ENCODE results near the gene LZTR1.

The LZTR1 gene

DNA sequence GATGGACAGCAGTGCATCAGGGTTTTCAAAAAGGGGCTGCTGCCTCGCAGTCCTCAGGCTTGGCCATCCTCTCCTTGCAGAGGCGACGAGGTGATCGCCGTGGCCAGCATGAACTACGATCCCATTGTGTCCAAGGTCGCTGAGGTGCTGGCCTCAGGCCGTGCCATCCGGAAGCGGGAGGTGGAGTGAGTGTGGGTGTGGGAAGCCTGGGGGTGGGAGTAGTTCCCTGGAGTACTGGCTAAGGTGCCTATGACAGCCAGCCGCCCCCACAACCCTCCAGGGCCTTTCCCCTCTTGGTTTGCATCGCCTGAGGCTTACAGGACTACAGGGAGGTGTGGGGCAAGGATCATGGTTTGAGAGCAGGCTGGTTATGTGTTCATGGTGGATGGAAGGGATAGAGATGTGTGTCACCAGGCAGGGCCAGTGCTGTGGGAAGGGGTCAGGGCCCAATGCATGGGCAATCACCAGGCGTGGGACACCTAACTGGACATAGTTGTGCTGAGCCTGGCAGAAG, 2.1 kb upstream of the LZTR1 start:
- no peak for DNase-seq (ENCODE audit: low read depth in 2 of 3, low spot score in 1 of 3)

DNA sequence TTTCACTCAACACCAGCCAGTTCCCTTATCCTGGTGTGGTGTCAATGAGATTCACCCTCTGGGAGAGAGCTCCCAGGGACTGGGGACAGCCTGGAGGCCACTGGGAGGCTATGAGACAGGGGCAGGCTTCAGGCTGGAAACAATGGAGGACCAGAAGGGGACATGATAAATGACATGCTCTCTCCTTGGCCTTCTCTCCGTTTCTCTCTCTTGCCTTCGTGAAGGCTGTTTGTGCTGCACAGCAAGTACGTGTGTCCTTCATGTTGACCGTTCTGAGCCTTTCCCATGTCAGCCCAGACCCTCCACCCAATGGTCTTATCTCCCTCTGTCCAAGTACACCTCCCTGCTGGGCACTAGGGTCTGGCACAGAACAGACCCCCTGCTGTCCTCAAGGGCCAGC, 1.6 kb upstream of the LZTR1 start:
- DNase-seq (ENCODE audit: low read depth in 2 of 3, low spot score in 1 of 3) = no peak

DNA sequence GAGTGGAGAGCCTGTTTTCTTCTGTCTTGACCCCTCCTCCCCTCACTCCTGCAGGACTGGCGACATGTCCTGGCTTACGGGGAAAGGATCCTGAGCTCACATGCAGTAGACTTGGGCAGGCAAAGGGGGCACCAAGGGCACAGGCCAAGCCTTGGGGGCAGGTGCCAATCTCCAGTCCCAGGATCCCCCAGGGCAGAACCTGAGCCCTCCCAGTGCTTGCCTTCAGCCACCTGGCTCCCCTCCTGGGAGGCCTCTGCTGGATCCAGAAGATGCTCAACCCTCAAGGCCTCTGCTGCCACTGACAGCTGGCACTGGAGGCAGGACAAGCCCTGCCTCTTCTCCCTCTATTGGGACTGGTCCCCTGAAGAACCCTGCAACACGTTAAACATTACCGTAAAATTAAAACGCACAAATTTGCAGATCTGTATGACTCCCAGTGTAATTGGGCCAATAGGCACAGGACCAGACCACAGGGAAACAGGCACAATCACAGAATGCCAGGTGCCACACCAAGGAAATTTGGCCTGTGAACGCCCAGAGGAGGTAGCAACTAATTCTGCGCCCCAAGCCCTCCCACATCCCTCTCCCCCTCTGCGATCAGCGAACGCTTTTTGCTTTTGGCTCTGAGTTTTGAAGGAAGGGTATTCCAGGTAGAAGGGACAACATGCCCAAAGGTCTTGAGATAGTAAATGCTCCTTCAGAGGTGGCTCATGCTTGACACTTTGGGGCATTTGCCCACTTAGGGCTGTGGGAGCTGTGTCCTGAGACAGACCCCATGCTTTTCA, 967 bp upstream of the LZTR1 start:
- no peak for DNase-seq (ENCODE audit: low read depth in 2 of 3, low spot score in 1 of 3)

DNA sequence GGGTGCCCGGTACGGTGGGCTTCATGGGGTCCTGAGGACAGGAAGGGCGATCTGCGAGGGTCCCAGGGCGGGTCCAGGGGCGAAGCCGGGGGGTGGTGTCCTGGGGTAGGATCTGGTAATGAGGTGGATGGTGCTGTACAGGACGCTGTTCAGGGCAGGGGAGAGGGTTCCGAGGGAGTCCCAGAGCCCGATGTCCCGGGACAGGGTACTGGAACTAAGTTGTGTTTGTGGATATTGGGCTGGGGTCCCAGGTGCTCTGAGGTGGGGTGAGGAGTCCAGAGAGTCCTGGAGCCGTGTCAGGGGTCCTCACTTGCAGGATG, 426 bp downstream of the LZTR1 start:
- DNase-seq (ENCODE audit: low read depth in 2 of 3, low spot score in 1 of 3) = no peak

DNA sequence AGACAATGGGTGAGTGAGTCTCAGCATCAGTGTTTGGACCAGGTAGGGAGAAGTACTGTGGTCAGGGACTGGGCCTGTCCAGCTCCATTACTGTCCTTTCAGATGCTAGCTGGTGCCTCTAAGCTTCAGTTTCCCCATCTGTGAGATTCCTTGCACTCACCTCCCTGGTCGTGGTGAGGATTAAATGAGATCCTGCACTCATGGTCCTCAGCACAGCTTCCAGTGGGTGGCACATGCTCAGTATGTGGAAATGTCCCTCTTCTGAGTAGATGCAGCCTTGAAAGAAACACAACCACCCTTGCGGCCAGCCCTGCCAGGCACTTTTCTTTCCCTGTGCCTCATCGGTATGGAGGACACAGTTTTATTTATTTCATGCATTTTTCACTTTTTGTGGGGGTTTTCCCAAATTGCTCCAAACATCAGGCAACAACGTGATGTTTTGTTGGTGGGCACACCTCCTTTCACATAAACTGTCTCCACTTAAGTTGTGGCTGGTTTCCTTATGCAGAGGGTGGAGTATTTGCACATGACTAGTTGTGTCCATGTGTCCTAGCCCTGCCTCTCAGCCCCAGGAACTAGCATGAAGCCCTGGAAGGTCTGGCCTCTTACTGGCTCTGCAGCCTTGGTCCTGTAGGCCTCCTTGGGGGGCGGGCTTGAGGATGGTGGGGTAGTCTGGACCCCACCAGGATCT, 1.1 kb downstream of the LZTR1 start:
- no peak for DNase-seq (ENCODE audit: low read depth in 2 of 3, low spot score in 1 of 3)

DNA sequence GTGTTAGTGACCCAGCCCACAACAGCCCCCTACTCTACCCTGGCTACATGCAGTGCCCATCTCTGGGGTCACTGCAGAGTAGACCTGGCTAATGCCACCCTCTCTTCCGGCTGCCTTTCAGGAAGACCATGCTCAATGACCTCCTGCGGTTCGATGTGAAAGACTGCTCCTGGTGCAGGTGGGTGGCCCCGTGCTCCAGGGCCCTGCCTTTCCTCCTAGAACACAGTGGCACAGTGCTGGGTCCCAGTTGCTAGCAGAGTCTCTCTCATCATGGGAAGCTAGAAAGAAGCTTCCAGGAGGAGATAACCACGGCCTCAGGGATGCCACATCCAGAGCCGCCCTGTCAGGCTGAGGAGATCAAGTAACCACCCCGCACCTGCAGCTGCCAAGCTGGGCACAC, 3.6 kb downstream of the LZTR1 start:
- DNase-seq (ENCODE audit: low read depth in 2 of 3, low spot score in 1 of 3) = no peak

DNA sequence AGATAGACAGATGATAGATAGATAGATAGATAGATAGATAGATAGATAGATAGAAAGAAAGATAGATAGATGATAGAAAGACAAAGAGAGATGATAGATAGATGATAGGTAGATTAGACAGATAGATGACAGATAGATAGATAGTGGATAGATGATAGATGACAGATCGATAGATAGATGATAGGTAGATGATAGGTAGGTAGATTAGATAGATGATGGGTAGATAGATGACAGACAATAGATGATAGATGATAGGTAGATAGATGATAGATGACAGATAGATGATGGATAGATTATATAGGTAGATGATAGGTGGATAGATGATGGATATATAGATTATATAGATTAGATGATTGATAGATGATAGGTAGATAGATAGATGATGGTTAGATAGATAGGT, 4.3 kb downstream of the LZTR1 start:
- DNase-seq (ENCODE audit: low read depth in 2 of 3, low spot score in 1 of 3) = no peak

DNA sequence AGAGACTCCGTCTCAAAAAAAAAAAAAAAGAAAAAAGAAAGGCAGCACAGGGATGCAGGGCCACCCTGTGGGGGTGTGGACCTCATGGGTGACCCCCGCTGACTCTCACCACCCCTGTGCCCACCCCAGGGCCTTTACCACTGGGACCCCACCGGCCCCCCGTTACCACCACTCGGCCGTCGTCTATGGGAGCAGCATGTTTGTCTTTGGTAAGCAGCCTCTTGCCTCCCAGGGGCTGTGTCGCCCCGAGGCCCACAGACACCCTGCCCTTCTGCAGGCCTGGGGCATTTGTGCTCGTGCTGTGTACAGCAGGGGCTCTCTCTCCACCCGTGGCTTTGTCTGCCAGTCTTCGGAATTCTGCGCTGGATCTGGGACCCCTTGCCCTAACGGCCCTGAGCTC, 5.3 kb downstream of the LZTR1 start:
- DNase-seq (ENCODE audit: low read depth in 2 of 3, low spot score in 1 of 3) = no peak

DNA sequence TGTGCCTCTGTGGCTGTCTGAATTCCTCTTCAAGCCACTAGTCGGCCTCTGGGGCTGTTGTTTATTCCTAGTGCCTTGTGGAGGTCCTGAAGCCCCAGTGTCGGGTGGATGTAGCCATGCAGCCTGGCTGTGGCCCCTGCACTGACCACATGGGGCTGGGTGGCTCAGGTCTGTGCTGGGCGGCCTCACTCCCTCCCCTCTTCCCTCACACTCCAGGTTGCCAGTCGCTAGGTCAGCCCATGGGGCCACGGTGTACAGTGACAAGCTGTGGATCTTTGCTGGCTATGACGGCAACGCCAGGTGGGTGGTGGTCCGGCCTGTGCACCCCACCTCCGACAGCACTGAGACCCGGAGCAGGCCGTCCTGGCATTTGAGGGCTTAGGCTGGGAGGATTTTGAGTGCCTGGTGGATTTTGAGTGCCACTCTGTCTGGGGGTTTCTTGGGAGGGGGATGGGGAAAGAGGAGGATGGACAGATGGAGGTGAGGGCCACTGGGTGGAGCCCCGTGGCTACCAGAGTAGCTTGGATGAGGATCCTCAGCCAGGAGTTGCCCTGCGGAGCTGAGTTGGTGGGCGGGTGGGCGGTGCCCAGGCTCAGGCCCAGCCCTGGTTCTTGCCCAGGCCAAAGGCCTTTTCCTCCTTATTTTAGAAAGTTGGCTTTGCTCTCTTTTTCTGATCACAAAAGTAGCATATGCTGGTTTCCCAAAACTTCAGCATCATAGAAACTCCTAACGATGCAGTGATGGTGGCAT, 6.7 kb downstream of the LZTR1 start:
- DNase-seq (ENCODE audit: low read depth in 2 of 3, low spot score in 1 of 3) = no peak

DNA sequence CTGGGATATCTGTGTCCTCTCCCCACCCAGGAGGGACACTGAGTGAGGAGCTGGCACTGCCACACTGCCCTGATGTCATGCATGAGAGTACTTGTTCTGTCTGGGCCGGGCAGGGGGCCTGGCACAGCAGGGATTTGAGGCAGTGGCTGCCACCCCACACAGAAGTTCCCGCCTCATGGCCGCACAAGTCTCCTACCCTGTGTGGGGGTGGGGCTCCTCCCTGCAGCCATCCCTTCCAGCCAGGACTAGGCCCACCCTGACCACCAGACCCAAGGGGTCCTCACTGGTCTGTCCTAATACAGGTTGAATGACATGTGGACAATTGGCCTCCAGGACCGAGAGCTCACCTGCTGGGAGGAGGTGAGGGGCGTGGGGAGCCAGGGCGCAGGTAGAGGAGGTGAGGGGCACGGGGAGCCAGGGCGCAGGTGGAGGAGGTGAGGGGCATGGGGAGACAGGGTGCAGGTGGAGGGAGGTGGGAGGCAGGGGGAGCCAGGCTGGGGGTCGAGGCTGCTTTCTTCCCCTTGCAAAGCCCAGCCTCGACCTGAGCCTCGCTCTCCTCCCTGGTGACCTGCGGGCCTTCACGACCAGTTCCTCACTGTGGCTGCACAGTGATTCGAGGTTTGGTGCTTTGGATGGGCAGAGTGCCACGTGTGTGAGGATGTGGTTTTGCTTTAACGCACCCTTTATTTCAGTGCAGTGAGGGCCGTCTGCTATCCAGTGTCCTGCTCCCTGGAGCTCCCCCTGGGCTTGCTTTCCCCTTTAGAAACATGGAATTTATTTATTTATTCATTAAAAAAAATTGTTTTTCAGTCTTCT, 7.4 kb downstream of the LZTR1 start:
- DNase-seq (ENCODE audit: low read depth in 2 of 3, low spot score in 1 of 3) = no peak

DNA sequence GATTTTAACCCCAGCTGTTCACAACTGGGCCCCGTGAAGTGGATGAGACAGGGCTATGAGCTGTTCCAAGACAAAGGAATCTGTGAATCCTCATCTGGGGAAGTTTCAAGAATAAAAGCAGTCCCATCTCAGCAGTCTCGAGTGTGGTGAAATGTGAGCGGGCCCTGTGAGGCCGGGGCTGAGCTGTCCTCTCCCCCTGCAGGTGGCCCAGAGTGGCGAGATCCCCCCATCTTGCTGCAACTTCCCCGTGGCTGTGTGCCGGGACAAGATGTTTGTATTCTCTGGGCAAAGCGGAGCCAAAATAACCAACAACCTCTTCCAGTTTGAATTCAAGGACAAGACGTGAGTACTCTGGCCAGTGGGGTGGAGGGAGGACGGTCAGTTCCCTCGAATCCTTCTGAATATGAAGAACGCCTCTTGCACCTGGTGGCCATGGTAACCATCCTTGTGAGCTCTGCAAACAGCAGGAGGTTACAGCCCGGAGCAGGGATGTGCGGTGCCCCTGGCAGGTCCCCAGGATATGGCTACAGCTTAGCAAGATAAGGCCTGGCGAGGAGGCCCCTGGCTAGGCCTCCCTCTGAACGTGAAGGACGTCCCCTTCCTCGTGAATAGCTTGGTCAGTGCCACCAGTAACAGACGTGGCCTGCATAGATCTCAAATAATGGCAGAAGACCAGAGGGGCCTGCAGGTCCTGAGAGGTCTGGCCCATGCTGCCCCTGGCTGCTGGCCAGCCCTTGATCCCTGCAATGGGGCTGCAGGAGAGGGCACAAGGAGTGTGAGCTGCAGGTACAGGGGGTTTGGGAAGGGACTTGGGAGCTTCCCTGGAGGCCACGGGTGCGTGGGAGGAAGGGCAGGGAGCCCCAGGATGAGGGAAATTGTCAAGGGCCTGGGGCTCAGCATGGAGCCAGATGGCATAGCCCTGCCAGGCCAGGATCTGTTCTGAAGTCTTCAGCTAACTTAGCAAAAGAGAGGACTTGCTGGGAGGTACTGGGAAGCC, 8.4 kb downstream of the LZTR1 start:
- DNase-seq (ENCODE audit: low read depth in 2 of 3, low spot score in 1 of 3) = no peak

DNA sequence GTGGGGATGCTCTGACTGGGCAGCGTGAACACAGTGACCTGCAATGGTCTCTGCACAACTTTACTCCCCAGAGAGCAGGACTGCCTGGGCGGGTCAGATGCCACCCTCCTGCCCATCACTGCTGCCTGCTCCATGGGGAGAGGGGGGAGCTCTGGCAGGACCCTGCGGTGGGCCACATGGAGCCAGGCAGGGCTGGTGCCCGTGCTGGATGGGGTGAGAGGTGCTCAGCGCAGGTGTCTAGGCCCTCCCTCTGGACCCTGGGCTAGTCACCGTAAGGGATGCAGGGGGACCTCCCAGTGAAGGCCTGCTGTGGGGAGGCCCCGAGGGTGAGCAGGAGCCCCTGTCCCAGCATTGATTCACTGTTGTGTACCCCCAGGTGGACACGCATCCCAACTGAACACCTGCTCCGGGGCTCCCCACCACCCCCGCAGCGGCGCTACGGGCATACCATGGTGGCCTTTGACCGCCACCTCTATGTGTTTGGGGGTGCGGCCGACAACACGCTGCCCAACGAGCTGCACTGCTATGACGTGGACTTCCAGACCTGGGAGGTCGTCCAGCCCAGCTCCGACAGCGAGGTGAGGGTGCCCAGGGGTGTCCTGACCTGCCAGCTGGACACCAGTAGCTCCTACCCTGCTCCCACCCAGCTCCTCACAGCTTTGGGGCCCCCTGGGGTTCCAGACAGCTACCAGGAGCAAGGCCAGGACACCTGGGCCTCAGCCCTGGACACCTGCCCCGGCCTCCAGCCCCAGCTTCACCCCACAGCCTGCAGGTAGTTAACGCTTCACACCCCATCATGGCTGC, 9.4 kb downstream of the LZTR1 start:
- DNase-seq (ENCODE audit: low read depth in 2 of 3, low spot score in 1 of 3) = no peak

DNA sequence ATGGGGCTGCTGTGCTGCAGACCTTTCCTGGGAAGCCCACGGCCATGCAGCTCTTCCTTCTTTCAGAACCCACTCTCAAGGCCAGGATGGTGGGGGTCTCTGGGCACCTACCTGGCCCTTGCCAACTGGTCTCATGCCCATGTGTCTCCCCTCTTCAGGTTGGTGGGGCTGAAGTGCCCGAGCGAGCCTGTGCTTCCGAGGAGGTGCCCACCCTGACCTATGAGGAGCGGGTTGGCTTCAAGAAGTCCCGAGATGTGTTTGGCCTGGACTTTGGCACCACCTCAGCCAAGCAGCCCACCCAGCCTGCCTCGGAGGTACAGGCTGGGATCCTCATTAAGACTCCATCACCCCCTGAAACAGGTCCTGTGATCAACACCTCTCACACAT, 10.0 kb downstream of the LZTR1 start:
- DNase-seq (ENCODE audit: low read depth in 2 of 3, low spot score in 1 of 3) = no peak

DNA sequence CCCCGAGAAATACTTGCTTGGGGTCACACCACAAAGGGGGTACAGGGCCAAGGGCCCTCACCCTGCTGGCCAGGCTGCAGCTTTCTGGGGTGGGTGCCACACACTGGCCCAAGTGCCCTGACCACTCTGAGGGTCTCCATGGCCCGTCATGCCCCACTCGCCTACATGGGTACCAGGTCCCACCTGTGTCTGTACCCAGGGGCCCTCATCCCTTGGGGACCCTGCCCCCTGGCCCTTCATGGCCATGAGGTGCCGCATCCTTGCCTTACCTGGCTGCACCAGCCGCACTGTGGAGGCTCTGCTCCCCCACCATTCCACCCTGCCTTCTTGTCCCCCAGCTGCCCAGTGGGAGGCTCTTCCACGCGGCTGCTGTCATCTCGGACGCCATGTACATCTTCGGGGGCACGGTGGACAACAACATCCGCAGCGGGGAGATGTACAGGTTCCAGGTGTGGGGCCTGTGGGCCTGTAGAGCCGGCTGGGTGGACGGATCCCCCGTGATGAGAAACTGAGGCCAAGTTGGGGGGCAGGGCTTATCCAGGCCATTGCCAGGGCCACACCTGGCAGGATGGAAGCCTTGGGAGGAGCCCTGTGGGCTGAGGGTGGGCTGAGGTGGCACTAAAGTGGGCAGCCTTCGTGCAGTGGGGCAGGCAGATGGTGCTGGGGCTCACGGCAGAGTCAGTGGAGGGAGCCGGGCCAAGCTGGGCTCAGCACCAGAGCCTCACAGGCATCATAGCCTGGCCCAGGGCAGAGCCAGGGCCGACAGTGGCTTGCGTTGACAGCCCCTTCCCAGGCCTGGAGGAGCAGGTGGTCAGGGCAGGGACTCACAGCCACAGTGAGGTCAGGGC, 10.6 kb downstream of the LZTR1 start:
- no peak for DNase-seq (ENCODE audit: low read depth in 2 of 3, low spot score in 1 of 3)

DNA sequence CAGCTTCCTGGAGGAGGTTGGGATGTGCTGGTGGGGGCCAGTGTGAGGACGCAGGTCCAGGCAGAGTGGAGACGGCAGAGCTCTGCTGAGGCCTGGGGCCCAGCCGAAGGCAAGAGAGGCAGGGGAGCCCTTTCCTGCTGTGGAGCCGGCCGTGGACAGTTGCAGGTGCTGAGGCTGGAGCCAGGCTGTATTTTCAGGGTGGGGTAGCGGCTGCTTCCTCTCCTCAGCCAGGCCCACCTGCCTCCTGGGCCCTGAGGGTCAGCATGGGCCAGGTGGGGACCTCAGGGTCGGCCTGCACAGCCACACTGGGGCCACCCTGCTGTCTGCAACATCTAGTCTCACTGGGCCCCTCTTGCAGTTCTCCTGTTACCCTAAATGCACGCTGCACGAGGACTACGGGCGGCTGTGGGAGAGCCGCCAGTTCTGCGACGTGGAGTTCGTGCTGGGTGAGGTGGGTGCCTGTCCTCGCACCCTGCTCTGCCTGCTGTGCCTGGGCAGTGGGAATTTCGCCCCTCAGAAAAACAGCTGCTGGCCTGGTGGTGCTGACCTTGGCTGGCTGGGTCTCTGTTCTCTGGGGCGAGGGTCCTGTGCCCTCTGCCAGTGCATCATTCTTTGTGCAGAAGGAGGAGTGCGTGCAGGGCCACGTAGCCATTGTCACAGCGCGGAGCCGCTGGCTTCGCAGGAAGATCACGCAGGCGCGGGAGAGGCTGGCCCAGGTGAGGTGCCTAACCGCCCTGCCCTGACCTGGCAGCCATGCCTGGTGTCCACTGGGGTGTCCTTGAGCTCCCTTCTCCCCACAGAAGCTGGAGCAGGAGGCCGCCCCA, 11.4 kb downstream of the LZTR1 start:
- DNase-seq (ENCODE audit: low read depth in 2 of 3, low spot score in 1 of 3) = no peak

DNA sequence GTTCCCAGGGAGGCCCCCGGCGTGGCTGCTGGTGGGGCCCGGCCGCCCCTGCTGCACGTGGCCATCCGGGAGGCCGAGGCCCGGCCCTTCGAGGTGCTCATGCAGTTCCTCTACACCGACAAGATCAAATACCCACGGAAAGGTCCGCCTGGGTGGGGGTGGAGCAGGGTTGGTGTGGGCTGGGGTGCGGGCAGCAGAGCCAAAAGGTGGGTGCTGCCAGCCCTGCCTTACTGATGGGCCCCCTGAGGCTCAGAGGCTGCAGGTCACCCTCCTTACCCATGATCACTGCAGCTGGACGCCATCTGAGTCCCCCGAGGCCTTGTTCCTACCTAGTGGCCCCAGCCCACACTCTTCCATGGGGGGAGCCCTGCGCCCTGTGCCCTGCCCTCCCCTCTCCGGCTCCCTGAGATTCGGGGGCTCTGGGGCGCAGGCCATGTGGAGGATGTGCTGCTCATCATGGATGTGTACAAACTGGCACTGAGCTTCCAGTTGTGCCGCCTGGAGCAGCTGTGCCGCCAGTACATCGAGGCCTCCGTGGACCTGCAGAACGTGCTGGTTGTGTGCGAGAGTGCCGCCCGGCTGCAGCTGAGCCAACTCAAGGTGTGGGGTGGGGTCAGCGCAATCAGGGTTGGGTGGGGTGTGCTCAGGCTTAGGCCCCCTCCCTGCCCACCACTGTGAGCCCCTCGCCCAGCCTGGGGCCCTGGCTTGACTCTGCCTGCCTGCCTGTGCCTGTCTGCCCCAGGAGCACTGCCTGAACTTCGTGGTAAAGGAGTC, 12.2 kb downstream of the LZTR1 start:
- DNase-seq (ENCODE audit: low read depth in 2 of 3, low spot score in 1 of 3) = no peak

DNA sequence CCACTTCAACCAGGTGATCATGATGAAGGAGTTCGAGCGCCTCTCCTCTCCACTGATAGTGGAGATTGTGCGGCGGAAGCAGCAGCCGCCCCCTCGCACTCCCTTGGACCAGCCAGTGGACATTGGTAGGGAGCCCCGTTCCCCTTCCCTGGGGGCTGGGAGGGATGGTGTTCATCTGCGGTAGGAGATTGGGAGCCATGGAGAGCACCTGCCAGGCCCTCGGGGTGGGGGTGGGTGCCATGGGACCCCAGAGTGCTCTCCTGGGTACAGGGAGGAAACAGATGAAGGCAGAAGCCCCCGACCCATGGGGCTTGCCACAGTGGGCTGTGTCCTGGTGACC, 12.8 kb downstream of the LZTR1 start:
- DNase-seq (ENCODE audit: low read depth in 2 of 3, low spot score in 1 of 3) = no peak

All from stimulated activated CD4-positive, alpha-beta T cell treated with anti-CD3 and anti-CD28 coated beads, Interleukin-12 subunit alpha, Interleukin-12 subunit beta, amount 100 ng/mL, for 48 hours (primary cell).